ENCODE data around the gene FEM1B. TPM values are rescaled to one million over a fixed set of nuclear protein-coding genes. Genes with fewer than 3 reads are reported as not detected.
A peak's percentile ranks its signal among the peaks of the same experiment; 100 is the strongest.

The FEM1B gene
- total RNA-seq, 4 donors from 2014 or later: 28.1 to 48.2 (median 43.0) TPM

DNA sequence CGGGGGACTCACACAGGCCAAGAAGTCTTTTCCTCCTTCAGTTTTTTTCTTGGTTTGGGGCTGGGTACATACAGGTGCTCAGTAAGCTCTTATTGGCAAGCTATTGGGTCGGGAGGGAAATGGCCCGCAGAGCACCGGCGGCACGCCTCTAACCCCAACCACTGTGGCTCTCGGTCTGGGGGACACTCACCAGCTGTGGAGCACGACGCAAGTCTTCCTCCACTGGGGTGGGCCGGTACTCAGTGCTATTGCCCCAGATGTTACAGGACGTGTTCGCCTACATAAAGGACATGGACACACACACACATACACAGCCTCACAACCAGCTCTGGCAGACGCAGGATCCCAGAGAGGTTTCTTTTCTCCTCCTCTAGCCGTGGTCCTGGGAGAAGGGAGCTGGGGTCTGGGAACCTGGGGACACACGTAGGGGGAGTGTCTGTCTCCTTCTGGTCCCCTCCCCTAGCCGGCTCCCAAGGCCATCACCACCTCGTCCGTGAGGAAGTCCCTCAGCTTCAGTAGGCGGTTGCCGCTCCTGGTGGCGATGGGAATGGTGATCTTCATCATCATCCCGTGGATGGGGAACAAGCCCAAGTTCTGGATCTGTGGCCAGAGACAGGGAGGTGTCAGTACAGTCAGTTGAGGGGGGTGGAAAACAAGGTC lies 33.4 kb downstream of the FEM1B start:
- no peaks in the 10 kb centered on the region for H3K27me3 ChIP-seq
- H3K4me3 ChIP-seq: no peak overlapping the region
- DNase-seq: peak in 2 of 3 donors; percentile 25 to 36
- no peaks in the 10 kb centered on the region for H3K36me3 ChIP-seq
- TF ChIP-seq, protein P1, sequence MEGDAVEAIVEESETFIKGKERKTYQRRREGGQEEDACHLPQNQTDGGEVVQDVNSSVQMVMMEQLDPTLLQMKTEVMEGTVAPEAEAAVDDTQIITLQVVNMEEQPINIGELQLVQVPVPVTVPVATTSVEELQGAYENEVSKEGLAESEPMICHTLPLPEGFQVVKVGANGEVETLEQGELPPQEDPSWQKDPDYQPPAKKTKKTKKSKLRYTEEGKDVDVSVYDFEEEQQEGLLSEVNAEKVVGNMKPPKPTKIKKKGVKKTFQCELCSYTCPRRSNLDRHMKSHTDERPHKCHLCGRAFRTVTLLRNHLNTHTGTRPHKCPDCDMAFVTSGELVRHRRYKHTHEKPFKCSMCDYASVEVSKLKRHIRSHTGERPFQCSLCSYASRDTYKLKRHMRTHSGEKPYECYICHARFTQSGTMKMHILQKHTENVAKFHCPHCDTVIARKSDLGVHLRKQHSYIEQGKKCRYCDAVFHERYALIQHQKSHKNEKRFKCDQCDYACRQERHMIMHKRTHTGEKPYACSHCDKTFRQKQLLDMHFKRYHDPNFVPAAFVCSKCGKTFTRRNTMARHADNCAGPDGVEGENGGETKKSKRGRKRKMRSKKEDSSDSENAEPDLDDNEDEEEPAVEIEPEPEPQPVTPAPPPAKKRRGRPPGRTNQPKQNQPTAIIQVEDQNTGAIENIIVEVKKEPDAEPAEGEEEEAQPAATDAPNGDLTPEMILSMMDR (IDR thresholded peaks at IDR 0.05): no peak
- TF ChIP-seq POLR2A (IDR thresholded peaks at IDR 0.05): no peak
- no peak overlapping the region for H3K27ac ChIP-seq
- no peaks in the 10 kb centered on the region for H3K9me3 ChIP-seq
- no peaks in the 10 kb centered on the region for H3K4me1 ChIP-seq

DNA sequence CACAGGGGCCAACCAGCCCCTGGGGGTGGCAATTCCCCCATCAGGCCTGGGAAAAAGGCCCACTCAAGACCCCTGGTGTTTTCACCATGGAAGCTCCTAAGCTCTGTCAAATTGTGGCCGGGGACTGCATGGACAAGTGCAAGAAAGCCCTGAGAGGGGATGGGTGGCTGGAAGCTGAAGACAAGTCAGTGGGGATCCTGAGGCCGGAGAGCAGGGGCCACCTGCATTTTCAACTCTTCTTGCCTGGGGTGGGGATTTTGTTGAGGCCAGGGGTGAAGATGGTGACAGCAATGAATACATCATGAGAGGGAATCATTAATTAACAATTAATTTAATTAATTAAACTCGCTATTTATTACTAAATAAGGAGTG lies 33.9 kb downstream of the FEM1B start:
- H3K27me3 ChIP-seq: no peaks in the 10 kb centered on the region
- no peaks in the 10 kb centered on the region for H3K4me1 ChIP-seq
- H3K27ac ChIP-seq: no peak overlapping the region
- no peaks in the 10 kb centered on the region for H3K36me3 ChIP-seq
- TF ChIP-seq, protein P1 (IDR thresholded peaks at IDR 0.05): no peak
- no peak for TF ChIP-seq POLR2A (IDR thresholded peaks at IDR 0.05)
- DNase-seq: peak in 1 of 3 donors; percentile 18
- H3K9me3 ChIP-seq: no peaks in the 10 kb centered on the region
- H3K4me3 ChIP-seq: no peak overlapping the region

DNA sequence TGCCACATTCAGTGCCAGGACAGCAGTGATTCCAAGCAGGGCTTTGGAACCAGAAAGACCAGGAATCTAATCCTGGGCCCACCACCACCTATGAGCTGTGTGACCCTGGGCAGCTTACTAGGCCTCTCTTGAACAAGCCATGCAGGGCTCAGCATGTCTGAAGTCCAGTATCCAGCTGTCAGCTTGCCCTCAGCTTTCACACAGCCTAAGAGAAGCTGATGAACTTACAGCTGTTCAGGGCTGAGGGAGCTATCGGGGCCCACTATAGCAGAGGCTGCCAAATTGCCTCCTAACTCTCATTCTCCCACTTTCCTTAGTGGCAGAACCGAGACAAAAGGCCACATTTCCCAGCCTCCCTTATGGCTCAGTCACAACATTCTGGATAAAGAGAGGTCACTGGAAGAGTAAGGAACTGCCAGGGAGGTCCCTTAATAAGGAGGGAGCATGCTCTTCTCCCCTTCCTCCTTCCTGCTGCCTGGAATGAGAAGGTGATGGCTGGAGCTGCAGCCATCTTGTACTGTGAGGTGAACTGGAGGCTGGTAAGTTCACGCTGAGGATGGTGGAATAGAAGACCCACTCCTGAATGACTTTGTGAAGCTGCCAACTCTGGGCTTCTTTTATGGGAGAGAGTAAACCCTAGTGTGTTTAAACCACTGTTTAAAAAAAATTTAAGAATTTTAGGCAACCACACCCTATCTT lies 34.5 kb downstream of the FEM1B start:
- TF ChIP-seq, protein P1 (IDR thresholded peaks at IDR 0.05): no peak
- no peak for TF ChIP-seq POLR2A (IDR thresholded peaks at IDR 0.05)
- H3K4me3 ChIP-seq: no peak overlapping the region
- no peaks in the 10 kb centered on the region for H3K27me3 ChIP-seq
- DNase-seq: no peak
- H3K27ac ChIP-seq: no peak overlapping the region
- H3K36me3 ChIP-seq: no peaks in the 10 kb centered on the region
- H3K9me3 ChIP-seq: no peaks in the 10 kb centered on the region
- H3K4me1 ChIP-seq: no peaks in the 10 kb centered on the region

DNA sequence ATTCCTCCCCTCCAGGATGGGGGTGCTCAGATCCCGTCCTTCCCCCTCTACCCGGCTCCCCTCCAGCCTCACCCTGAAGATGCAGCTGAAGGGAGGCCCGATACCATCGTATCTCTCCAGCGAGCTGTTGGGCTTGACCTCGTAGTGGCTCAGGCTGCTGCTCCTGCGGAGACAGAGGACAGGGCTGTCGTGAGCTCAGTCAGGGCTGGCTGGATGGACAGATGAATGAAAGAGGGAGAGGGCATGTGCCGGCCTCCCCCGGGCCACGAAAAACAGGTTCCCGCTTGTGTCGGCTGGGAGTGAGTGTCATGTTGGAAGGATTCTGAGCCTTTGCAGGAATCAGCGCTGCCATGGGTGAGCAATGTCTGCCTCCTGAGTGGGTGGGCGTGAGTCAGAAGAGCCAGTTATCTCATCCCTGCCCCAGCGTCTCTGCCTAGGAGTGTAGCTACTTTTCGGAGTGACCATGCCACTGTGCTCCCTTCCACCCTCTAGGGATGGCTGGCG lies 35.2 kb downstream of the FEM1B start:
- Histone ChIP-seq H3K36me3 (no peaks in the 10 kb centered on the region), H3K4me3 (no peak overlapping the region), H3K9me3 (no peaks in the 10 kb centered on the region), H3K4me1 (no peaks in the 10 kb centered on the region), H3K27ac (no peak overlapping the region), H3K27me3 (no peaks in the 10 kb centered on the region)
- peak in 2 of 3 donors; percentile 22 to 39 for DNase-seq
- TF ChIP-seq, protein P1 (IDR thresholded peaks at IDR 0.05): no peak
- TF ChIP-seq POLR2A (IDR thresholded peaks at IDR 0.05): no peak

DNA sequence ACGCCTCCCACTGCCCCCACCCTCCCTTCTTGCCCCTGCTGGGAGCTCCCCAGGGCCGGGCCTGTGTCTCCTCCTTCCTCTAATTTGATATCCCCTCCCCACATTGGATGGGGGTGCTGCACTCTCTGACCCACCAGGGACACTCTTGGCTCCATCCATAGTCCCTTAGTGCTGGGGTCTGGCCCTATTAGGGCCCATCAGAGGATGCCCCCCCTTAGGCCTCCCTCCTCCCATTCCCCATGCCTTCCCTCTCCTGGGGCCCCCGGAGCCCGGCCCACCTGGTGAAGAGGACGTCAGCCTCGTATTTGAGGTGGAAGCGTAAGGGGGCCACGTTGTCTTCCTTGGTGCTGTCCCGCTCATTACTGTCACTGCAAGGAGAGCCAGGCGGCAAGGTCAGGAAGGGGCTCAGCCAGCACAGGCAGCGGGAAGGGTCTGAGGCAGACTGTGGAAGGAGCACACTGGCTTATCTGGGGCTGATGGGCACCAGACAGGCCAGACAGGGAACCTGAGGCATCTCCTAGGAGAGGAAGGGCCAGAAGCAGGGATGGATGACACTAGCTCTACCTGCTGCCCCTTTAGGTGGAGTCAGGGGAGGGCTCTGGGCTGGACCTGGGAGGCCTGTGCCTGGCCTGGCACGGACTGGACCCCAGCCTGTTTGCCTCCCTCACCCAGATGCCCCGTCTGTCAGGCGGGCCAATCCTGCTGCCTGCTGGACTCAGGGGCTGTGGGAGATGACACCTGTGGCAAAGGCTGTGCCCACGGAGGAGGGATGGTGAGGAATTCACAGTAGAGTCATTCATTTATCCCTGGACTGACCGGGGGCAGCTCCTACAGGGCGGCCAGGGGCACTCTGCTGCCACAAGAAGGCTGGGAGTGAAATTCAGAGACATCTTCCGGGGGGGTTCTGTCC lies 36.2 kb downstream of the FEM1B start:
- Histone ChIP-seq H3K4me3 (no peak overlapping the region), H3K27ac (no peak overlapping the region), H3K27me3 (no peaks in the 10 kb centered on the region), H3K4me1 (no peaks in the 10 kb centered on the region), H3K9me3 (no peaks in the 10 kb centered on the region), H3K36me3 (no peaks in the 10 kb centered on the region)
- TF ChIP-seq, protein P1 (IDR thresholded peaks at IDR 0.05): no peak
- TF ChIP-seq POLR2A (IDR thresholded peaks at IDR 0.05): no peak
- peak in 2 of 3 donors; percentile 19 to 34 for DNase-seq
